Psoas muscle (tissue), 8 donors: Measurements from ENCODE around the gene C1QTNF3. TPM values are rescaled to one million over a fixed set of nuclear protein-coding genes. Genes with fewer than 3 reads are reported as not detected.
A peak's percentile ranks its signal among the peaks of the same experiment; 100 is the strongest.

Source experiments
- ATAC-seq, 4 donors: fragments of 200-7000 bp; cut with Tn5 transposase; one replicate each; pipeline ENCODE4 v1.9.1; 2020; ENCODE audit warnings: moderate library complexity in 3 of 4, mild to moderate bottlenecking in 2 of 4
- DNase-seq, 2 donors: peaks; one replicate each; pipeline ENCODE4 v3.0.0-alpha.2; 2020
- H3K27ac ChIP-seq: fragments of 200-600 bp; one replicate; pipeline ENCODE4 v1.8.0; 2022
- H3K27me3 ChIP-seq, 3 donors: fragments of 200-600 bp in 1 of 3; one replicate each; pipeline versions ENCODE4 v1.6.1 to v1.8.0; 2013 to 2022; ENCODE audit warnings: low read length in 2 of 3, mild to moderate bottlenecking in 2 of 3, moderate library complexity in 1 of 3; ENCODE audit not compliant: insufficient read depth in 3 of 3
- H3K36me3 ChIP-seq, 2 donors: fragments of 200-600 bp in 1 of 2; one replicate each; pipeline versions ENCODE4 v1.6.1 to v1.8.0; 2013 to 2022; ENCODE audit warnings: low read depth in 1 of 2, mild to moderate bottlenecking in 1 of 2, moderate library complexity in 1 of 2; ENCODE audit not compliant: insufficient read depth in 1 of 2
- H3K4me1 ChIP-seq: fragments of 200-600 bp; one replicate; pipeline ENCODE4 v1.8.0; 2022
- H3K4me3 ChIP-seq: fragments of 200-600 bp; one replicate; pipeline ENCODE4 v1.8.0; 2022; ENCODE audit warnings: mild to moderate bottlenecking
- H3K9me3 ChIP-seq: fragments of 200-600 bp; one replicate; pipeline ENCODE4 v1.8.0; 2022
- WGBS, 3 donors: extraction: QIAGEN DNeasy Blood & Tissue Kit; methylation state at CpG; one replicate each; pipeline versions ENCODE4 v1.1.6 to v1.1.7; 2013; 5-methylcytosine and 5-hydroxymethylcytosine counted together
- intact Hi-C, 2 donors: fragments of 100-400 bp; cut with DNase I; formaldehyde crosslinking; loops; one replicate each; pipeline versions ENCODE4 v1.11.0 to v1.14.2; 2022
- polyA plus RNA-seq, 3 donors: library from polyadenylated mRNA; stranded (reverse); fragments of 200-250 nt; gene quantifications; one replicate each; pipeline ENCODE4 v1.2.3, GENCODE V29; 2013
- total RNA-seq, 4 donors: library from RNA; stranded (reverse); fragmentation: NEBNext Ultra II Directional in 2 of 4; extraction: Animal tissue kit (Norgen Biotek cat#: 25700) in 2 of 4; gene quantifications; one replicate each; pipeline versions ENCODE4 v1.2.1 to v1.2.4, GENCODE V29; 2021 to 2023
- TF ChIP-seq, protein P1 (sequence below): fragments of 200-600 bp; IDR thresholded peaks from one replicate; pipeline ENCODE4 v1.8.0; 2022; ENCODE audit warnings: antibody characterized with exemption
- donor health status: healthy with polysubstance abuse.
- donor health status: DM: no; HTN: no; CAD: no; lungs with moderate emphysema.
- donor health status: Bipolar disorder and iron deficiency.
- donor health status: healthy.
- donor health status: DM: yes; HTN: yes; CAD: no.
- donor health status: DM: no; HTN: no; CAD: no.
- donor health status: DM: no; HTN: no; CAD: no.
- donor health status: DM: yes; HTN: yes; CAD: no.

Gene C1QTNF3
- total and polyA plus RNA-seq, 7 donors: 0.31 to 5.9 (median 0.55) TPM; not detected in 1

DNA sequence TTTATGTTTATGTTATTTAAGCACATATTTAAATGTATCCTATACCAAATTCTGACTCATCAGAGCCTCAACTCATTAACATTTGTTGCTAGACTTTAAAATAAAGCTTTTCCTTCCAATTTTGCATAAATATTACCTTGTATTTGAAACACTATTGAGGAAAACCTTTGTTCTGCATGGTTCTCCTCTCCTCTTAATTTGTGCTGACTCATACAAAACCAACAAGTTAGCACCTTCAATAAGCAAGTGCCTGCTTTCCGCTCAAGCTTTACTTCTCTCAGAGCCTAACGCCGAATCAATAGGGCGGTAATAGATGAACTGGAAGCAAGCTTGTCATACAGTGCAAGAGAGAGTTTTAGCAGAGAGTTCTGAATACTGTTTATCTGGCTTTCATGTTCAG is 43.0 kb downstream of the C1QTNF3 start:
- Histone ChIP-seq H3K27me3 (no peaks in the 10 kb centered on the region), H3K4me1 (peaks cover 5% of the 10 kb centered on the region), H3K36me3 (peaks cover 0 to 31% of the 10 kb centered on the region in 2 donors), H3K27ac (no peak overlapping the region), H3K4me3 (no peak overlapping the region), H3K9me3 (no peaks in the 10 kb centered on the region)
- ATAC-seq (no peak), DNase-seq (no peak)
- WGBS, 3 donors: 95 to 96% (median 95%) methylated on average over 4 of the region's 4 CpGs
- intact Hi-C loops: loop anchor here (10.0 kb wide), 2 partner anchors 455 to 465 kb away; no protein-coding TSS in a partner anchor
- TF ChIP-seq, protein P1, sequence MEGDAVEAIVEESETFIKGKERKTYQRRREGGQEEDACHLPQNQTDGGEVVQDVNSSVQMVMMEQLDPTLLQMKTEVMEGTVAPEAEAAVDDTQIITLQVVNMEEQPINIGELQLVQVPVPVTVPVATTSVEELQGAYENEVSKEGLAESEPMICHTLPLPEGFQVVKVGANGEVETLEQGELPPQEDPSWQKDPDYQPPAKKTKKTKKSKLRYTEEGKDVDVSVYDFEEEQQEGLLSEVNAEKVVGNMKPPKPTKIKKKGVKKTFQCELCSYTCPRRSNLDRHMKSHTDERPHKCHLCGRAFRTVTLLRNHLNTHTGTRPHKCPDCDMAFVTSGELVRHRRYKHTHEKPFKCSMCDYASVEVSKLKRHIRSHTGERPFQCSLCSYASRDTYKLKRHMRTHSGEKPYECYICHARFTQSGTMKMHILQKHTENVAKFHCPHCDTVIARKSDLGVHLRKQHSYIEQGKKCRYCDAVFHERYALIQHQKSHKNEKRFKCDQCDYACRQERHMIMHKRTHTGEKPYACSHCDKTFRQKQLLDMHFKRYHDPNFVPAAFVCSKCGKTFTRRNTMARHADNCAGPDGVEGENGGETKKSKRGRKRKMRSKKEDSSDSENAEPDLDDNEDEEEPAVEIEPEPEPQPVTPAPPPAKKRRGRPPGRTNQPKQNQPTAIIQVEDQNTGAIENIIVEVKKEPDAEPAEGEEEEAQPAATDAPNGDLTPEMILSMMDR: no peak

GRCh38 chr5:33997331-33997983 is 45.6 kb downstream of the C1QTNF3 start:
- ATAC-seq (peak; percentile 80 to 97 (median 90)), DNase-seq (peak; percentile 63 to 82)
- intact Hi-C loops: loop anchor here (10.0 kb wide), 2 partner anchors 457 to 467 kb away; no protein-coding TSS in a partner anchor

GRCh38 chr5:33995865-33996264 is 47.1 kb downstream of the C1QTNF3 start:
- intact Hi-C loops: loop anchor here (10.0 kb wide), 2 partner anchors 459 to 469 kb away; no protein-coding TSS in a partner anchor
- ATAC-seq (no peak), DNase-seq (no peak)
- no peak overlapping the region for H3K27ac ChIP-seq
- H3K9me3 ChIP-seq: no peaks in the 10 kb centered on the region
- H3K27me3 ChIP-seq: no peaks in the 10 kb centered on the region
- no peak overlapping the region for H3K4me3 ChIP-seq
- peaks cover 0 to 10% of the 10 kb centered on the region in 2 donors for H3K36me3 ChIP-seq
- H3K4me1 ChIP-seq: peaks cover 5% of the 10 kb centered on the region
- WGBS, 3 donors: 66 to 76% (median 67%) methylated on average over 2 of the region's 2 CpGs
- TF ChIP-seq, protein P1: no peak

More at GRCh38 chr5:33997331-33997983, 45.6 kb downstream of the C1QTNF3 start:
- TF ChIP-seq, protein P1: peak; percentile 65
- H3K4me3 ChIP-seq: no peak overlapping the region
- H3K36me3 ChIP-seq: peaks cover 0 to 15% of the 10 kb centered on the region in 2 donors
- H3K27me3 ChIP-seq: no peaks in the 10 kb centered on the region
- no peak overlapping the region for H3K27ac ChIP-seq
- 20 to 32% (median 26%) methylated on average over 6 of the region's 6 CpGs for WGBS, 3 donors
- H3K4me1 ChIP-seq: peaks cover 5% of the 10 kb centered on the region
- H3K9me3 ChIP-seq: no peaks in the 10 kb centered on the region

- peaks cover 5% of the 10 kb centered on the region for H3K4me1 ChIP-seq
- WGBS, 3 donors: 70 to 81% (median 76%) methylated on average over 1 of the region's 1 CpG
- H3K4me3 ChIP-seq: no peak overlapping the region
- intact Hi-C loops: loop anchor here (10.0 kb wide), 2 partner anchors 460 to 470 kb away; no protein-coding TSS in a partner anchor
- TF ChIP-seq, protein P1: no peak
- peaks cover 0 to 10% of the 10 kb centered on the region in 2 donors for H3K36me3 ChIP-seq
- no peak overlapping the region for H3K27ac ChIP-seq
- no peaks in the 10 kb centered on the region for H3K9me3 ChIP-seq
- no peaks in the 10 kb centered on the region for H3K27me3 ChIP-seq
- no peak for ATAC-seq
- no peak for DNase-seq
Measured at GRCh38 chr5:33994845-33995244, 48.2 kb downstream of the C1QTNF3 start.
